Activated CD8-positive, alpha-beta memory T cell treated with anti-CD3 and anti-CD28 coated beads, Interleukin-2, amount 50 U/mL, for 1 hour (primary cell): ENCODE data around the gene PINK1.
"Not testable (repeated sequence)": the region's sequence is repeated elsewhere in the genome, so short reads cannot be mapped to it uniquely, and the experiment has no call there.

Source experiments
- DNase-seq: peaks from one replicate; pipeline ENCODE4 v3.0.0-alpha.2; 2020; ENCODE audit errors: extremely low read depth

PINK1 gene

GRCh38 chr1:20644416-20644815 is 11.2 kb downstream of the PINK1 start:
- no peak for DNase-seq

- no peak for DNase-seq
Observed at GRCh38 chr1:20645414-20645813, 12.2 kb downstream of the PINK1 start.

- no peak for DNase-seq
Observed at GRCh38 chr1:20648438-20648837, 15.2 kb downstream of the PINK1 start.

- no peak for DNase-seq
Observed at GRCh38 chr1:20648946-20649345, 15.7 kb downstream of the PINK1 start.

GRCh38 chr1:20652300-20652699 is 19.0 kb downstream of the PINK1 start:
- no peak for DNase-seq

- DNase-seq: no peak
Observed at GRCh38 chr1:20654104-20654690, 20.9 kb downstream of the PINK1 start.

GRCh38 chr1:20657024-20657423 is 23.8 kb downstream of the PINK1 start:
- no peak for DNase-seq

GRCh38 chr1:20658166-20658915 is 25.1 kb downstream of the PINK1 start:
- DNase-seq: no peak

GRCh38 chr1:20660363-20660762 is 27.1 kb downstream of the PINK1 start:
- no peak for DNase-seq

- DNase-seq: no peak
Observed at GRCh38 chr1:20660847-20661206, 27.6 kb downstream of the PINK1 start.

- peak; percentile 86 for DNase-seq
Observed at GRCh38 chr1:20661207-20662109, 28.2 kb downstream of the PINK1 start, which contains the start of gene DDOST. Gene DDOST (minus strand): TSS chr1:20661369. CDS start chr1:20661350, 19 bp downstream.

GRCh38 chr1:20662110-20662475 is 28.8 kb downstream of the PINK1 start:
- no peak for DNase-seq

GRCh38 chr1:20663365-20663764 is 30.1 kb downstream of the PINK1 start:
- DNase-seq: no peak

GRCh38 chr1:20663969-20664715 is 30.9 kb downstream of the PINK1 start:
- no peak for DNase-seq

- DNase-seq: no peak
Observed at GRCh38 chr1:20665726-20666125, 32.5 kb downstream of the PINK1 start.

- DNase-seq: no peak
Observed at GRCh38 chr1:20666146-20666545, 32.9 kb downstream of the PINK1 start.

- no peak for DNase-seq
Observed at GRCh38 chr1:20666804-20667203, 33.5 kb downstream of the PINK1 start.

- DNase-seq: no peak
Observed at GRCh38 chr1:20668581-20668980, 35.3 kb downstream of the PINK1 start.

GRCh38 chr1:20670936-20671335 is 37.7 kb downstream of the PINK1 start:
- DNase-seq: no peak

GRCh38 chr1:20672265-20672632 is 39.0 kb downstream of the PINK1 start:
- DNase-seq: no peak

GRCh38 chr1:20673626-20674025 is 40.4 kb downstream of the PINK1 start:
- not testable (repeated sequence) for DNase-seq

- DNase-seq: no peak
Observed at GRCh38 chr1:20678599-20678998, 45.3 kb downstream of the PINK1 start.
